ENCODE measurements around the gene LCN10. TPM values are rescaled to one million over a fixed set of nuclear protein-coding genes. Genes with fewer than 3 reads are reported as not detected.
A peak's percentile ranks its signal among the peaks of the same experiment; 100 is the strongest.

The LCN10 gene
- total and polyA plus RNA-seq, 2 of the 13 experiments (the other 11 are each of a cell fraction or from before 2014, with no cell fraction given): 0.53 to 0.61 TPM

GRCh38 chr9:136723362-136723976, 19.3 kb downstream of the LCN10 start:
- BruUV-seq (replicated peaks): no TSS peak
- ATAC-seq (no peak), FAIRE-seq (no peak), DNase-seq (ENCODE audit: low spot score) (no peak)
- Histone ChIP-seq H3K27me3 (ENCODE audit: control insufficient read depth in 1 of 2, insufficient read depth in 2 of 2, low read length in 2 of 2) (no peaks in the 10 kb centered on the region; a peak in 1 of 5 replicates), H4K20me1 (ENCODE audit: insufficient read depth, low read length) (peaks cover 52% of the 10 kb centered on the region), H3K9me3 (ENCODE audit: low read length) (no peaks in the 10 kb centered on the region), H3K27ac (ENCODE audit: extremely low read length, insufficient read depth, low read length) (no peak overlapping the region), H3K79me2 (ENCODE audit: insufficient read depth, low read length) (peaks cover 24% of the 10 kb centered on the region), H3K36me3 (replicated peaks in 1 of 2; ENCODE audit: control insufficient read depth in 1 of 2, insufficient read depth in 2 of 2, low read length in 2 of 2) (peaks cover 11 to 20% of the 10 kb centered on the region in 2 experiments; a peak in 4 of 5 replicates), H3K4me1 (ENCODE audit: insufficient read depth, low read length) (peaks cover 31% of the 10 kb centered on the region), H3K9ac (ENCODE audit: insufficient read depth, low read depth, low read length) (no peak overlapping the region), H3K4me3 (replicated peaks in 1 of 3; ENCODE audit: insufficient read depth in 1 of 3, low read depth in 2 of 3, low read length in 3 of 3) (no peak overlapping the region), H3K4me2 (ENCODE audit: low read depth, low read length) (no peak overlapping the region), H2AFZ (ENCODE audit: low read length) (no peak overlapping the region)
- WGBS (ENCODE audit: low lambda C conversion rate): 100% methylated on average over 11 of the region's 32 CpGs
- in situ Hi-C loops (cut with HindIII; ENCODE audit: extremely low pct_ligation_motif_present, low pct_unique_long_range_greater_than_20kb) (no loop called here), intact Hi-C loops (cut with micrococcal nuclease; ENCODE audit: unreplicated experiment) (no loop called here)
- ChIA-PET CTCF (ENCODE audit: low intra/inter-chr PET ratio, low total read pairs) (no interaction called here), POLR2A (no interaction called here)
- TF ChIP-seq SIX4 (CRISPR knock-in tag; IDR thresholded peaks at IDR 0.05): no peak
- TF ChIP-seq ZNF768 (CRISPR knock-in tag; IDR thresholded peaks at IDR 0.05): no peak
- no peak for TF ChIP-seq ZNF775 (CRISPR knock-in tag; IDR thresholded peaks at IDR 0.05; ENCODE audit: borderline replicate concordance)
- no peak for TF ChIP-seq ZNF30 (CRISPR knock-in tag; IDR thresholded peaks at IDR 0.05)
- TF ChIP-seq ZNF784 (CRISPR knock-in tag; IDR thresholded peaks at IDR 0.05; ENCODE audit: borderline replicate concordance): no peak
- TF ChIP-seq TP53 (CRISPR knock-in tag; conservative IDR thresholded peaks at IDR 0.05): no peak
- 0 out of 2 replicates have a peak, but pooled peaks have one; percentile 39 for TF ChIP-seq SAFB2 (CRISPR knock-in tag; IDR thresholded peaks at IDR 0.05; ENCODE audit: borderline replicate concordance, low read depth)
- no peak for TF ChIP-seq NR2C2 (CRISPR knock-in tag; IDR thresholded peaks at IDR 0.05; ENCODE audit: borderline replicate concordance)
- TF ChIP-seq REST (IDR thresholded peaks at IDR 0.05; ENCODE audit: borderline replicate concordance in 1 of 2, low read depth in 1 of 2, low read length in 2 of 2): no peak
- no peak for TF ChIP-seq ZSCAN5A (CRISPR knock-in tag; IDR thresholded peaks at IDR 0.05; ENCODE audit: borderline replicate concordance)
- no peak for TF ChIP-seq HNF1B (CRISPR knock-in tag; IDR thresholded peaks at IDR 0.05)
- TF ChIP-seq RBM39 (IDR thresholded peaks at IDR 0.05; ENCODE audit: low read depth, low read length, poor library complexity, severe bottlenecking): no peak
- TF ChIP-seq ZNF264 (CRISPR knock-in tag; IDR thresholded peaks at IDR 0.05): no peak
- TF ChIP-seq DNMT3B (CRISPR knock-in tag; conservative IDR thresholded peaks at IDR 0.05): no peak
- TF ChIP-seq HOXA3 (CRISPR knock-in tag; IDR thresholded peaks at IDR 0.05): peak; percentile 58
